H1 (cell line): ENCODE data around the gene CCDC183.

ENCODE experiments used
- ATF3 ChIP-seq: IDR thresholded peaks from 2 replicates; pipeline ENCODE4 v1.6.1; 2011; ENCODE audit warnings: low read depth, mild to moderate bottlenecking, low read length; ENCODE audit not compliant: insufficient read depth
- CHD2 ChIP-seq: IDR thresholded peaks from 2 replicates; pipeline ENCODE4 v1.6.1; 2012; ENCODE audit warnings: low read length, improper control_type of control experiment
- CTCF ChIP-seq, 3 experiments: IDR thresholded peaks; 1 replicate in 2 of 3; 2 replicates in 1 of 3; pipeline versions ENCODE4 v1.5.1 to v1.6.1; 2011; ENCODE audit warnings: low read length in 3 of 3, mild to moderate bottlenecking in 3 of 3, inconsistent platforms in 2 of 3, low read depth in 1 of 3, moderate library complexity in 1 of 3; ENCODE audit not compliant: insufficient read depth in 1 of 3; ENCODE audit errors: control extremely low read depth in 1 of 3
- EP300 ChIP-seq, 2 experiments: IDR thresholded peaks; 1 replicate in 1 of 2; 2 replicates in 1 of 2; pipeline ENCODE4 v1.6.1; 2011 to 2012; ENCODE audit warnings: low read depth in 2 of 2, low read length in 2 of 2, mild to moderate bottlenecking in 2 of 2, borderline replicate concordance in 1 of 2, inconsistent platforms in 1 of 2, moderate library complexity in 1 of 2
- POLR2A ChIP-seq, 2 experiments: IDR thresholded peaks; 1 replicate in 1 of 2; 2 replicates in 1 of 2; pipeline ENCODE4 v1.6.1; 2011; ENCODE audit warnings: low read depth in 2 of 2, low read length in 2 of 2, mild to moderate bottlenecking in 2 of 2; ENCODE audit errors: control extremely low read depth in 1 of 2
- POLR2AphosphoS5 ChIP-seq: IDR thresholded peaks from 2 replicates; pipeline ENCODE4 v1.6.1; 2011; ENCODE audit warnings: low read depth, low read length
- RAD21 ChIP-seq, 2 experiments: IDR thresholded peaks in 1 of 2; conservative IDR thresholded peaks in 1 of 2; 2 replicates each; pipeline ENCODE4 v1.6.1; 2011; ENCODE audit warnings: low read depth in 2 of 2, low read length in 2 of 2, improper control_type of control experiment in 1 of 2, inconsistent platforms in 1 of 2, mild to moderate bottlenecking in 1 of 2, moderate library complexity in 1 of 2

GRCh38 chr9:136793086-136793946 is 2.8 kb upstream of the CCDC183 start:
- no peak for TF ChIP-seq POLR2A (IDR thresholded peaks at IDR 0.05; ENCODE audit: control extremely low read depth in 1 of 2, low read depth in 2 of 2, low read length in 2 of 2)
- no peak for TF ChIP-seq CTCF (IDR thresholded peaks at IDR 0.05; ENCODE audit: control extremely low read depth in 1 of 3, insufficient read depth in 1 of 3, low read depth in 1 of 3, low read length in 3 of 3)
- TF ChIP-seq ATF3 = no peak
- no peak for TF ChIP-seq CHD2
- TF ChIP-seq EP300 (IDR thresholded peaks at IDR 0.05; ENCODE audit: borderline replicate concordance in 1 of 2, low read depth in 2 of 2, low read length in 2 of 2) = no peak
- TF ChIP-seq POLR2AphosphoS5 = no peak
- TF ChIP-seq RAD21 (IDR thresholded peaks at IDR 0.05 in 1 of 2, conservative IDR thresholded peaks at IDR 0.05 in 1 of 2; ENCODE audit: low read depth in 2 of 2, low read length in 2 of 2) = no peak
